GM12878 (cell line): ENCODE results near the gene FXYD1.

Experiments
- CTCF ChIP-seq, 3 experiments: IDR thresholded peaks in 2 of 3; conservative IDR thresholded peaks in 1 of 3; 2 replicates each; pipeline ENCODE4 v1.5.1; 2011; ENCODE audit warnings: low read depth in 3 of 3, low read length in 3 of 3, mild to moderate bottlenecking in 3 of 3, control low read depth in 2 of 3, moderate library complexity in 2 of 3, inconsistent platforms in 1 of 3, mixed read lengths in 1 of 3; ENCODE audit not compliant: control insufficient read depth in 2 of 3, insufficient read depth in 1 of 3; ENCODE audit errors: extremely low read depth in 1 of 3
- RBBP5 ChIP-seq: fragments of 200-600 bp; sonication (generic); conservative IDR thresholded peaks from 2 replicates; pipeline ENCODE4 v1.6.1; 2016

GRCh38 chr19:35166100-35167063, 27.8 kb downstream of the FXYD1 start:
- no peak for TF ChIP-seq CTCF (IDR thresholded peaks at IDR 0.05 in 2 of 3, conservative IDR thresholded peaks at IDR 0.05 in 1 of 3; ENCODE audit: control insufficient read depth in 2 of 3, extremely low read depth in 1 of 3, insufficient read depth in 1 of 3, low read depth in 3 of 3, low read length in 3 of 3)
- TF ChIP-seq RBBP5: no peak
